CD4-positive, alpha-beta memory T cell (primary cell): ENCODE data around the gene KIF22. TPM values are rescaled to one million over a fixed set of nuclear protein-coding genes. Genes with fewer than 3 reads are reported as not detected.
"Not testable (repeated sequence)": the region's sequence is repeated elsewhere in the genome, so short reads cannot be mapped to it uniquely, and the experiment has no call there.

ENCODE experiments used
- CTCF ChIA-PET: fragments of 350-600 bp; sonication (Branson Sonifier 250); formaldehyde crosslinking; loops from one replicate; lab custom pipeline; 2021; ENCODE audit warnings: inconsistent platforms; ENCODE audit not compliant: partially characterized antibody; lab: Charles Lee
- POLR2A ChIA-PET: fragments of 350-600 bp; sonication (Branson Sonifier 250); formaldehyde crosslinking; loops from one replicate; lab custom pipeline; 2021; ENCODE audit not compliant: partially characterized antibody; lab: Charles Lee
- DNase-seq, 5 donors: peaks; one replicate each; pipeline versions ENCODE4 v3.0.0 to v3.0.0-alpha.2; 2020 to 2022; ENCODE audit warnings: mixed read lengths in 1 of 5
- H3K27ac ChIP-seq: one replicate; pipeline ENCODE4 v1.7.0; 2013; ENCODE audit warnings: low read depth, low read length
- H3K27me3 ChIP-seq: 2 replicates; pipeline ENCODE4 v1.7.0; 2013; ENCODE audit warnings: mild to moderate bottlenecking, low read length, moderate library complexity; ENCODE audit not compliant: insufficient read depth
- H3K36me3 ChIP-seq: 2 replicates; pipeline ENCODE4 v1.7.0; 2013; ENCODE audit warnings: mild to moderate bottlenecking, low read length, moderate library complexity; ENCODE audit not compliant: insufficient read depth
- H3K4me1 ChIP-seq: 2 replicates; pipeline ENCODE4 v1.7.0; 2013; ENCODE audit warnings: mild to moderate bottlenecking, low read length, moderate library complexity; ENCODE audit not compliant: insufficient read depth
- H3K4me3 ChIP-seq, 2 donors: one replicate each; pipeline ENCODE4 v1.7.0; 2013; ENCODE audit warnings: low read length in 2 of 2, mild to moderate bottlenecking in 1 of 2
- H3K9me3 ChIP-seq, 2 donors: one replicate each; pipeline ENCODE4 v1.7.0; 2013; ENCODE audit warnings: low read length in 2 of 2, control low read depth in 1 of 2; ENCODE audit not compliant: control insufficient read depth in 1 of 2
- H3K27ac Mint-ChIP-seq, 7 donors: one replicate each; pipeline ENCODE4 v1.8.0; 2020 to 2021; ENCODE audit warnings: mixed read lengths in 7 of 7, mild to moderate bottlenecking in 6 of 7, inconsistent platforms in 3 of 7, moderate library complexity in 3 of 7
- H3K27me3 Mint-ChIP-seq, 2 donors: one replicate each; pipeline ENCODE4 v1.8.0; 2020 to 2021; ENCODE audit warnings: mixed read lengths in 2 of 2
- H3K36me3 Mint-ChIP-seq, 2 donors: one replicate each; pipeline ENCODE4 v1.8.0; 2020 to 2021; ENCODE audit warnings: mixed read lengths in 2 of 2, inconsistent platforms in 1 of 2, mild to moderate bottlenecking in 1 of 2
- H3K4me1 Mint-ChIP-seq, 4 donors: one replicate each; pipeline ENCODE4 v1.8.0; 2020 to 2021; ENCODE audit warnings: mixed read lengths in 4 of 4, mild to moderate bottlenecking in 1 of 4
- H3K4me3 Mint-ChIP-seq, 8 donors: one replicate each; pipeline ENCODE4 v1.8.0; 2020 to 2021; ENCODE audit warnings: mixed read lengths in 8 of 8, mild to moderate bottlenecking in 7 of 8, moderate library complexity in 6 of 8, inconsistent platforms in 3 of 8
- H3K9me3 Mint-ChIP-seq, 8 donors: one replicate each; pipeline ENCODE4 v1.8.0; 2020 to 2021; ENCODE audit warnings: mixed read lengths in 8 of 8, mild to moderate bottlenecking in 5 of 8, inconsistent platforms in 3 of 8, moderate library complexity in 1 of 8
- intact Hi-C: fragments of 100-400 bp; cut with micrococcal nuclease; formaldehyde crosslinking; loops from one replicate; pipeline ENCODE4 v1.15.1; 2023
- polyA plus RNA-seq, 2 donors: library from polyadenylated mRNA; unstranded; fragments of 300-500 nt; fragmentation: Illumina TruSeq; gene quantifications; one replicate each; pipeline ENCODE4 v1.2.3, GENCODE V29; 2021
- total RNA-seq, 2 experiments: library from RNA; stranded (reverse); gene quantifications; one replicate each; pipeline ENCODE4 v1.2.3, GENCODE V29; 2021

KIF22 gene
- total and polyA plus RNA-seq, 4 experiments from 2014 or later = 35.7 to 98.6 (median 71.8) TPM

GRCh38 chr16:29745121-29745852 lies 45.3 kb upstream of the KIF22 start:
- H3K36me3 ChIP-seq = peaks cover 27% of the 10 kb centered on the region
- peak overlapping the region; percentile 67 to 93 for H3K4me3 ChIP-seq
- CTCF ChIA-PET = interaction anchor here (1.0 to 6.6 kb wide), 10 partner anchors 9 to 103 kb away, joined by 3 to 39 read pairs (median 7); partner anchors contain the start of gene KIF22
- peaks cover 84% of the 10 kb centered on the region for H3K4me1 ChIP-seq
- peak in 4 of 5 donors; percentile 63 to 71 (median 66) for DNase-seq
- peak overlapping the region; percentile 94 for H3K27ac ChIP-seq
- Mint-ChIP-seq H3K9me3 (peaks cover 0 to 4% (median 1%) of the 10 kb centered on the region in 8 donors), H3K27ac (peak overlapping the region; percentile 98 to 100 (median 100)), H3K36me3 (peaks cover 64 to 72% of the 10 kb centered on the region in 2 donors), H3K4me1 (peaks cover 42 to 85% (median 60%) of the 10 kb centered on the region in 4 donors), H3K4me3 (peak overlapping the region; percentile 96 to 100 (median 99)), H3K27me3 (peaks cover 0 to 2% of the 10 kb centered on the region in 2 donors)
- intact Hi-C loops = loop anchor here (1.0 kb wide), 1 partner anchor 43 kb away; no protein-coding TSS in a partner anchor
- no peaks in the 10 kb centered on the region for H3K27me3 ChIP-seq
- POLR2A ChIA-PET = interaction anchor here (1.0 to 9.7 kb wide), 18 partner anchors 7 to 320 kb away, joined by 3 to 183 read pairs (median 11); partner anchors contain the start of genes ALDOA, KIF22, MAZ and MVP
- no peaks in the 10 kb centered on the region for H3K9me3 ChIP-seq

- peaks cover 39 to 79% (median 54%) of the 10 kb centered on the region in 4 donors for H3K4me1 Mint-ChIP-seq
- peaks cover 59 to 68% of the 10 kb centered on the region in 2 donors for H3K36me3 Mint-ChIP-seq
- ChIA-PET POLR2A (interaction anchor here (0.8 to 9.7 kb wide), 20 partner anchors 8 to 319 kb away, joined by 3 to 183 read pairs (median 11); partner anchors contain the start of genes ALDOA, KIF22, MAZ and MVP), CTCF (interaction anchor here (1.0 to 6.6 kb wide), 8 partner anchors 9 to 102 kb away, joined by 3 to 39 read pairs (median 8); partner anchors contain the start of gene KIF22)
- H3K36me3 ChIP-seq = peaks cover 27% of the 10 kb centered on the region
- peak within 1 kb of the TSS; percentile 98 to 100 (median 100) for H3K27ac Mint-ChIP-seq
- H3K9me3 Mint-ChIP-seq = peaks cover 0 to 4% (median 1%) of the 10 kb centered on the region in 8 donors
- H3K27me3 ChIP-seq = no peaks in the 10 kb centered on the region
- H3K4me3 ChIP-seq = peak within 1 kb of the TSS; percentile 67 to 93
- DNase-seq = peak; percentile 98 to 99 (median 98)
- peaks cover 0 to 2% of the 10 kb centered on the region in 2 donors for H3K27me3 Mint-ChIP-seq
- no peaks in the 10 kb centered on the region for H3K9me3 ChIP-seq
- intact Hi-C loops = loop anchor here (1.0 to 2.0 kb wide), 6 partner anchors 8 to 71 kb away; partner anchors contain the start of genes KIF22 and PAGR1
- peak within 1 kb of the TSS; percentile 96 to 100 (median 99) for H3K4me3 Mint-ChIP-seq
- peak within 1 kb of the TSS; percentile 94 for H3K27ac ChIP-seq
- H3K4me1 ChIP-seq = peaks cover 78% of the 10 kb centered on the region
Measured at GRCh38 chr16:29745853-29746345, 44.7 kb upstream of the KIF22 start, which contains the start of gene C16orf54. TSS of gene C16orf54 (minus strand) at chr16:29745990. CDS start at chr16:29744951, 1,039 bp downstream.

DNA sequence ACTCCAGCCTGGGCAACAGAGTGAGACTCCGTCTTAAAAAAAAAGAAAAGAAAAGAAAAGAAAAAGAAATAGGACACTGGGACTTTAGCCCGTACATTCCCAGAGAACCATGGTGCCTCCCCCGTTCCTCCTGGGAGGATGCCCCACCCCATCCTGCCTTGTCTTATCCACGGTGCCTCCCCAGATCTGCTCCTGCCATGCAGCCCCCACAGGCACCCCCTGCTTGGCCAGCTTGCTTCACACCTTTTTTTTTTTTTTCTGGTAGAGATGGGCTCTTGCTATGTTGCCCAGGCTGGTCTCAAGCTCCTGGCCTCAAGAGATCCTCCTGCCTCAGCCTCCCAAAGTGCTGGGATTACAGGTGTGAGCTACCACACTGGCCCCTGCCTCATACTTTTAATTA lies 44.0 kb upstream of the KIF22 start:
- POLR2A ChIA-PET = interaction anchor here (0.8 to 9.7 kb wide), 20 partner anchors 8 to 319 kb away, joined by 3 to 183 read pairs (median 11); partner anchors contain the start of genes ALDOA, KIF22, MAZ and MVP
- Mint-ChIP-seq H3K27ac (peak overlapping the region; percentile 98 to 100 (median 100)), H3K4me1 (peaks cover 33 to 77% (median 49%) of the 10 kb centered on the region in 4 donors), H3K36me3 (peaks cover 53 to 62% of the 10 kb centered on the region in 2 donors), H3K4me3 (peak overlapping the region; percentile 96 to 100 (median 99))
- not testable (repeated sequence) for H3K9me3 Mint-ChIP-seq, H3K9me3 ChIP-seq, H3K27me3 Mint-ChIP-seq, H3K27me3 ChIP-seq
- H3K27ac ChIP-seq = peak overlapping the region; percentile 94
- peak overlapping the region in 1 of 2 donors; percentile 93 for H3K4me3 ChIP-seq
- H3K36me3 ChIP-seq = peaks cover 26% of the 10 kb centered on the region
- intact Hi-C loops = loop anchor here (1.0 to 2.0 kb wide), 5 partner anchors 8 to 70 kb away; partner anchors contain the start of genes KIF22 and PAGR1
- DNase-seq = peak in 1 of 5 donors; percentile 48
- peaks cover 71% of the 10 kb centered on the region for H3K4me1 ChIP-seq
- CTCF ChIA-PET = interaction anchor here (0.9 to 6.6 kb wide), 8 partner anchors 8 to 102 kb away, joined by 3 to 39 read pairs (median 6); partner anchors contain the start of gene KIF22

DNA sequence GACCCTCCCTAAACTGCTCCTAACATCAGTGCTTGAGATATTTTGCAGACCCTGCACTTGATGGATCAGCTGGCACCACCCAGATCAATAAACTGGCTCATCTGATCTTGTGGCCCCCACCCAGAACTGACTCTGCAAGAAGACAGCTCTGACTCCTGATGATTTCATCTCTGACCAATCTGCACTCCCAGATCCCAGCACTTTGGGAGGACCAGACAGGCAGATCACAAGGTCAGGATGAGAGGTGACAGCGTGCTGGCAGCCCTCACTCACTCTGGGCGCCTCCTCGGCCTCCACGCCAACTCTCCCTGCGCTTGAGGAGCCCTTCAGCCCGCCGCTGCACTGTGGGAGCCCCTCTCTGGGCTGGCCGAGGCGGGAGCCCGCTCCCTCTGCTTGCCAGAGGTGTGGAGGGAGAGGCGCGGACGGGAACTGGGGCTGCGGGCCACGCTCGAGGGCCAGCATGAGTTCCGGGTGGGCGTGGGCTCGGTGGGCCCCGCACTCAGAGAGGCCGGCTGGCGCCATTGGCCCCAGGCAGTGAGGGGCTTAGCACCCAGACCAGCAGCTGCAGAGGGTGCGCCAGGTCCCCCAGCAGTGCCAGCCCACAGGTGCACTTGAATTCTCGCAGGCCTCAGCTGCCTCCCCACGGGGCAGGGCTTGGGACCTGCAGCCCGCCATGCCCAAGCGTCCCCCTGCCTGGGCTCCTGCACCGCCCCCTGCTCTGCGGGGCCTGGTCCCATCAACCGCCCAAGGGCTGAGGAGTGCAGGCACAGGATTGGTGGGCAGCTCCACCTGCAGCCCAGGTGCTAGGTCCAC lies 42.4 kb upstream of the KIF22 start:
- Histone ChIP-seq H3K36me3 (peaks cover 11% of the 10 kb centered on the region), H3K4me1 (peaks cover 55% of the 10 kb centered on the region), H3K27ac (no peak overlapping the region), H3K27me3 (no peaks in the 10 kb centered on the region), H3K4me3 (no peak overlapping the region), H3K9me3 (no peaks in the 10 kb centered on the region)
- H3K4me3 Mint-ChIP-seq = peak overlapping the region in 7 of 8 donors; percentile 17 to 100 (median 41)
- peak overlapping the region; percentile 98 to 100 (median 100) for H3K27ac Mint-ChIP-seq
- DNase-seq = no peak
- CTCF ChIA-PET = interaction anchor here (0.6 to 6.6 kb wide), 7 partner anchors 9 to 74 kb away, joined by 3 to 39 read pairs (median 7); partner anchors contain the start of gene KIF22
- POLR2A ChIA-PET = interaction anchor here (0.5 to 9.7 kb wide), 7 partner anchors 9 to 820 kb away, joined by 3 to 183 read pairs (median 91); partner anchors contain the start of genes KIF22 and MAZ
- H3K36me3 Mint-ChIP-seq = peaks cover 39 to 46% of the 10 kb centered on the region in 2 donors
- H3K9me3 Mint-ChIP-seq = peaks cover 0 to 4% (median 1%) of the 10 kb centered on the region in 8 donors
- intact Hi-C loops = loop anchor here (2.0 kb wide), 1 partner anchor 69 kb away; the partner anchor contains the start of gene PAGR1
- H3K4me1 Mint-ChIP-seq = peaks cover 26 to 60% (median 35%) of the 10 kb centered on the region in 4 donors
- H3K27me3 Mint-ChIP-seq = peaks cover 0 to 2% of the 10 kb centered on the region in 2 donors

- H3K9me3 Mint-ChIP-seq, H3K27me3 Mint-ChIP-seq, H3K9me3 ChIP-seq, H3K4me3 ChIP-seq, intact Hi-C loops, DNase-seq, H3K36me3 ChIP-seq, H3K27ac ChIP-seq, H3K27me3 ChIP-seq: not testable (repeated sequence)
- ChIA-PET POLR2A (interaction anchor here (1.2 to 9.7 kb wide), 7 partner anchors 10 to 70 kb away, joined by 3 to 183 read pairs (median 91); partner anchors contain the start of genes KIF22 and MAZ), CTCF (interaction anchor here (0.6 to 6.6 kb wide), 5 partner anchors 10 to 73 kb away, joined by 3 to 39 read pairs (median 3); no protein-coding TSS in a partner anchor)
- H3K27ac Mint-ChIP-seq = peak overlapping the region in 6 of 7 donors; percentile 48 to 90 (median 80)
- peaks cover 33 to 40% of the 10 kb centered on the region in 2 donors for H3K36me3 Mint-ChIP-seq
- peaks cover 52% of the 10 kb centered on the region for H3K4me1 ChIP-seq
- peaks cover 23 to 54% (median 32%) of the 10 kb centered on the region in 4 donors for H3K4me1 Mint-ChIP-seq
- peak overlapping the region in 5 of 8 donors; percentile 10 to 32 (median 15) for H3K4me3 Mint-ChIP-seq
Measured at GRCh38 chr16:29748760-29749149, 41.8 kb upstream of the KIF22 start.

- no peaks in the 10 kb centered on the region for H3K27me3 ChIP-seq
- H3K9me3 ChIP-seq = no peaks in the 10 kb centered on the region
- intact Hi-C loops = no loop called here
- H3K4me1 ChIP-seq = peaks cover 36% of the 10 kb centered on the region
- H3K36me3 ChIP-seq = no peaks in the 10 kb centered on the region
- ChIA-PET POLR2A (interaction anchor here (0.6 to 4.2 kb wide), 13 partner anchors 8 to 147 kb away, joined by 3 to 41 read pairs (median 8); partner anchors contain the start of genes C16orf54 and KIF22), CTCF (interaction anchor here (0.7 to 3.6 kb wide), 14 partner anchors 7 to 421 kb away, joined by 3 to 35 read pairs (median 4); partner anchors contain the start of genes C16orf54 and KIF22)
- H3K27ac ChIP-seq = no peak overlapping the region
- Mint-ChIP-seq H3K9me3 (no peaks in the 10 kb centered on the region), H3K36me3 (peaks cover 8 to 9% of the 10 kb centered on the region in 2 donors), H3K4me1 (peaks cover 22 to 44% (median 31%) of the 10 kb centered on the region in 4 donors), H3K27me3 (no peaks in the 10 kb centered on the region), H3K27ac (peak overlapping the region in 5 of 7 donors; percentile 8 to 78 (median 43)), H3K4me3 (peak overlapping the region in 5 of 8 donors; percentile 31 to 61 (median 46))
- DNase-seq = no peak
- no peak overlapping the region for H3K4me3 ChIP-seq
Measured at GRCh38 chr16:29753516-29753915, 37.0 kb upstream of the KIF22 start.
